ENCODE measurements around the gene DNM1. TPM values are rescaled to one million over a fixed set of nuclear protein-coding genes. Genes with fewer than 3 reads are reported as not detected.

The DNM1 gene
- total and polyA plus RNA-seq, 2 of the 8 experiments (the other 6 are each of a cell fraction or from before 2014, with no cell fraction given), result 34.3 to 62.7 TPM

DNA sequence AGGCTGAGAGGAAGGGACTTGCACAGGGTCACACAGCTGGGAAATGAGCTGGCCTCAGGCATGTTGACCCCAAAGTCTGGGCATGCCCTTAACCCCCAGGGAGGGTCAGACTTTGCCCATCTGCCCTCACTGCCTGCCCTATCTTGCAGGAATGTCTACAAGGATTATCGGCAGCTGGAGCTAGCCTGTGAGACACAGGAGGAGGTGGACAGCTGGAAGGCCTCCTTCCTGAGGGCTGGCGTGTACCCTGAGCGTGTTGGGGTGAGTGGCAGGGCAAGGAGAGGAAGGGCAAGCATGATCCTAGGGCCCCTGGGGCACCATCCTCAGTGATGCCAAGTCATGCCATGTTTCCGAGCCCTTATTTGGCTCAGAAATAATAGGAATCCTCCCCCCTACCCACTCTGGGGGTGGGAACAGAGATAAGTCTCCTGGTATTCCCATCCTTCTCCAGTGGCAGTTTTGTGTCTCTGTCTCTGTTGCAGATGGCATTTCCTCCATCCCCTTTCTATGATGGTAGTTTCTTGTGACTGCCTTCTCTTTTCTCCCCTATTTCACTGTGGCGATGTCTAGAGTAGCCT is 44.1 kb downstream of the DNM1 start (continued):
- TF ChIP-seq ATF2 (IDR thresholded peaks at IDR 0.05; ENCODE audit: low read length) (no peak), E2F6 (IDR thresholded peaks at IDR 0.05) (no peak)
